Sigmoid colon (tissue), 7 donors: ENCODE data around the gene SPC25. TPM values are rescaled to one million over a fixed set of nuclear protein-coding genes. Genes with fewer than 3 reads are reported as not detected.

Experiments used
- DNase-seq: peaks from one replicate; pipeline ENCODE4 v3.0.0-alpha.2; 2019
- H3K27ac ChIP-seq, 4 donors: fragments of 200-600 bp; sonication (generic); one replicate each; pipeline ENCODE4 v1.5.1; 2016 to 2019; ENCODE audit warnings: mild to moderate bottlenecking in 1 of 4
- H3K27me3 ChIP-seq, 3 donors: fragments of 200-600 bp; sonication (generic); one replicate each; pipeline ENCODE4 v1.5.1; 2019; ENCODE audit warnings: mild to moderate bottlenecking in 1 of 3
- H3K36me3 ChIP-seq, 4 donors: fragments of 200-600 bp; sonication (generic); one replicate each; pipeline ENCODE4 v1.5.1; 2016 to 2019
- H3K4me1 ChIP-seq, 4 donors: fragments of 200-600 bp; sonication (generic); one replicate each; pipeline ENCODE4 v1.5.1; 2017 to 2019
- H3K4me3 ChIP-seq, 4 donors: fragments of 200-600 bp; sonication (generic); one replicate each; pipeline ENCODE4 v1.5.1; 2017 to 2019; ENCODE audit warnings: mild to moderate bottlenecking in 2 of 4, moderate library complexity in 1 of 4
- H3K9me3 ChIP-seq, 4 donors: fragments of 200-600 bp in 3 of 4; sonication (generic) in 3 of 4; one replicate each; pipeline versions ENCODE4 v1.5.1 to v1.6.1; 2013 to 2019
- EP300 ChIP-seq, 4 donors: sonication (generic); formaldehyde crosslinking; IDR thresholded peaks; one replicate each; pipeline ENCODE4 v1.6.1; 2017; ENCODE audit warnings: antibody characterized with exemption in 4 of 4
- POLR2A ChIP-seq, 2 donors: fragments of 450-650 bp; IDR thresholded peaks; one replicate each; pipeline ENCODE4 v1.6.1; 2016; ENCODE audit warnings: antibody characterized with exemption in 2 of 2, mild to moderate bottlenecking in 2 of 2, moderate library complexity in 2 of 2
- POLR2AphosphoS5 ChIP-seq, 4 donors: sonication (generic); formaldehyde crosslinking; IDR thresholded peaks; one replicate each; pipeline ENCODE4 v1.6.1; 2017; ENCODE audit warnings: antibody characterized with exemption in 4 of 4
- WGBS, 2 donors: extraction: QIAGEN DNeasy Blood & Tissue Kit; methylation state at CpG; one replicate each; pipeline ENCODE4 v1.1.7; 2013; 5-methylcytosine and 5-hydroxymethylcytosine counted together
- intact Hi-C: fragments of 100-400 bp; cut with DNase I; formaldehyde crosslinking; loops from one replicate; pipeline ENCODE4 v1.15.1; 2023
- polyA plus RNA-seq, 3 donors: library from polyadenylated mRNA; stranded (reverse); fragments of 200-250 nt; gene quantifications; one replicate each; pipeline ENCODE4 v1.2.3, GENCODE V29; 2013
- total RNA-seq, 4 donors: library from RNA; depleted of rRNA; stranded (reverse); fragments of >200 nt; gene quantifications; one replicate each; pipeline ENCODE4 v1.1.0, GENCODE V29; 2016
- TF ChIP-seq, protein P1 (sequence below), 4 experiments: fragments of 450-650 bp in 3 of 4; fragments of 200-600 bp in 1 of 4; IDR thresholded peaks; one replicate each; pipeline ENCODE4 v1.5.1; 2016 to 2019; ENCODE audit warnings: antibody characterized with exemption in 4 of 4, mild to moderate bottlenecking in 3 of 4, moderate library complexity in 2 of 4
- donor health status: healthy with polysubstance abuse.
- donor health status: Bipolar disorder and iron deficiency.
- donor health status: healthy.

SPC25 gene
- total and polyA plus RNA-seq, 7 donors: 0.54 to 9.0 (median 5.6) TPM; not detected in 3

DNA sequence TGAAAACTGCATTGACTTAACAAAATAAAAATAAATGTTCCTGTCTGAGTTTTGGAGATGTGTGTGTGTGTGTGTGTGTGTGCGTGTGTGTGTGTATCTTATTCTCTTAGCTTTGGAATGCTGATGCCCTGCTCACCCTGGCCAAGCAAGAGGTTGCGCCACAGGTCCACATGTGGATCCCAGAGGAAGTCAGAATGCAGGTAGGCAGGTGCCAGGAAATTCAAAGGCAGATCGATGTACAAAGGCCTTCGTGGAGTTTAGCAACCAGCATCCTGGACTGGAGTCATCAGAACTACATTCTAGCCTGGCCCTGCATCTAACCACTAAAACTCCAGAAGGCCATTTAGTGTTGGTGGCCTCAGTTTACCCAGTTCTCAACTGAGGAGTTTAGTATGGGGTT lies 23.3 kb upstream of the SPC25 start:
- DNase-seq: no peak
- intact Hi-C loops: no loop called here
- H3K9me3 ChIP-seq: no peaks in the 10 kb centered on the region
- H3K36me3 ChIP-seq: no peaks in the 10 kb centered on the region
- H3K27ac ChIP-seq: no peak overlapping the region
- H3K27me3 ChIP-seq: no peaks in the 10 kb centered on the region
- no peaks in the 10 kb centered on the region for H3K4me1 ChIP-seq
- no peak overlapping the region for H3K4me3 ChIP-seq
- WGBS, 2 donors: 87 to 89% methylated on average over 4 of the region's 4 CpGs
- TF ChIP-seq, protein P1, sequence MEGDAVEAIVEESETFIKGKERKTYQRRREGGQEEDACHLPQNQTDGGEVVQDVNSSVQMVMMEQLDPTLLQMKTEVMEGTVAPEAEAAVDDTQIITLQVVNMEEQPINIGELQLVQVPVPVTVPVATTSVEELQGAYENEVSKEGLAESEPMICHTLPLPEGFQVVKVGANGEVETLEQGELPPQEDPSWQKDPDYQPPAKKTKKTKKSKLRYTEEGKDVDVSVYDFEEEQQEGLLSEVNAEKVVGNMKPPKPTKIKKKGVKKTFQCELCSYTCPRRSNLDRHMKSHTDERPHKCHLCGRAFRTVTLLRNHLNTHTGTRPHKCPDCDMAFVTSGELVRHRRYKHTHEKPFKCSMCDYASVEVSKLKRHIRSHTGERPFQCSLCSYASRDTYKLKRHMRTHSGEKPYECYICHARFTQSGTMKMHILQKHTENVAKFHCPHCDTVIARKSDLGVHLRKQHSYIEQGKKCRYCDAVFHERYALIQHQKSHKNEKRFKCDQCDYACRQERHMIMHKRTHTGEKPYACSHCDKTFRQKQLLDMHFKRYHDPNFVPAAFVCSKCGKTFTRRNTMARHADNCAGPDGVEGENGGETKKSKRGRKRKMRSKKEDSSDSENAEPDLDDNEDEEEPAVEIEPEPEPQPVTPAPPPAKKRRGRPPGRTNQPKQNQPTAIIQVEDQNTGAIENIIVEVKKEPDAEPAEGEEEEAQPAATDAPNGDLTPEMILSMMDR (IDR thresholded peaks at IDR 0.05): no peak
- TF ChIP-seq EP300 (IDR thresholded peaks at IDR 0.05) (no peak), POLR2AphosphoS5 (IDR thresholded peaks at IDR 0.05) (no peak), POLR2A (IDR thresholded peaks at IDR 0.05) (no peak)

DNA sequence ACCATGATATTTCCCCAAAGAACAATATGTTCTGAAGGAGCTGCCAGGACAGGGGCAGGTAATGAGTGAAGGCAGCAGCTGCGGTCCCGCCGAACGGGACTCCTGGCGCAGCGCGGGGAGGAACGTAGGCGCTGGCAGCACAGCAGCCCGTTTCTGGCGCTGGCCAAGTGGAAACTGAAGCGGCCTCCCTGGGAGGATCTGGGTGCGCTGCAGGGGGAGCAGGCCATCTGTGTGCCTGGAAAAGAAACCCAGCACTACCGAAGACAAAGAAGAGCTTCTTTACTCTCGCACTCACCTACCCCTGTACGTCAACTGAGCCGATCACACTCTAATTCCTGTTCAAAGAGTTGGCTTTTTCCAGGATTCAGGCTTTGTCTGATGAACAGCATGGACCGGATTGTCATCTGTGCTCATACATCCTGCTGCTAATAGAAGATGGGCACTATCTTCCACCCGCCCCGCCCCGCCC lies 22.7 kb upstream of the SPC25 start:
- H3K9me3 ChIP-seq: no peaks in the 10 kb centered on the region
- no peaks in the 10 kb centered on the region for H3K27me3 ChIP-seq
- 18 to 37% methylated on average over 21 of the region's 21 CpGs for WGBS, 2 donors
- H3K36me3 ChIP-seq: no peaks in the 10 kb centered on the region
- peak overlapping the region in 3 of 4 donors; percentile 0 to 25 (median 8) for H3K4me3 ChIP-seq
- DNase-seq: peak; percentile 64
- no peaks in the 10 kb centered on the region for H3K4me1 ChIP-seq
- no peak overlapping the region for H3K27ac ChIP-seq
- TF ChIP-seq POLR2A (IDR thresholded peaks at IDR 0.05) (no peak), POLR2AphosphoS5 (IDR thresholded peaks at IDR 0.05) (peak in 1 of 4 donors; percentile 11), EP300 (IDR thresholded peaks at IDR 0.05) (no peak)
- TF ChIP-seq, protein P1 (IDR thresholded peaks at IDR 0.05): no peak
- intact Hi-C loops: no loop called here

DNA sequence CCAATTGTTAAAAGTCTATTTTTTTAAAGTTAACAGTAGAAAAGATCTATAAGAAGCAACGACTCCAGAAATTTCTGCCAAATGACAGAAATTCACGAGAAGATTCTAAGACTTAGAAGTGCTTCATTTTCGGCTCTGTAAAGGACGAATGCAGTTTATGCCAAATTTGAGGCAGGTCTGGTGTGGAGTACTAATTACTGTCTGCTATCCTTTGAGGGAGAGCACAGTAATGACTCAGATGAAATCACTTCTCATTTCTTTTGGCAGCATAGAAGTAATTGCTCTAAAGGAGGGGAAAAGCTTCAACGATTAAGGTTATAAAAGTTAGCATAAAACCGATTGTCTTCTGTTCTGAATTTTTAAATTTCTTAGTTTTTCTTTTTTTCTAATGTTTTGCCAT lies 22.2 kb upstream of the SPC25 start:
- H3K9me3 ChIP-seq: no peaks in the 10 kb centered on the region
- no peaks in the 10 kb centered on the region for H3K27me3 ChIP-seq
- H3K27ac ChIP-seq: no peak overlapping the region
- intact Hi-C loops: no loop called here
- peak overlapping the region in 3 of 4 donors; percentile 0 to 25 (median 8) for H3K4me3 ChIP-seq
- no peak for DNase-seq
- TF ChIP-seq EP300 (IDR thresholded peaks at IDR 0.05) (no peak), POLR2AphosphoS5 (IDR thresholded peaks at IDR 0.05) (no peak), POLR2A (IDR thresholded peaks at IDR 0.05) (no peak)
- TF ChIP-seq, protein P1 (IDR thresholded peaks at IDR 0.05): no peak
- H3K4me1 ChIP-seq: no peaks in the 10 kb centered on the region
- WGBS, 2 donors: 46 to 61% methylated on average over 6 of the region's 6 CpGs
- no peaks in the 10 kb centered on the region for H3K36me3 ChIP-seq

DNA sequence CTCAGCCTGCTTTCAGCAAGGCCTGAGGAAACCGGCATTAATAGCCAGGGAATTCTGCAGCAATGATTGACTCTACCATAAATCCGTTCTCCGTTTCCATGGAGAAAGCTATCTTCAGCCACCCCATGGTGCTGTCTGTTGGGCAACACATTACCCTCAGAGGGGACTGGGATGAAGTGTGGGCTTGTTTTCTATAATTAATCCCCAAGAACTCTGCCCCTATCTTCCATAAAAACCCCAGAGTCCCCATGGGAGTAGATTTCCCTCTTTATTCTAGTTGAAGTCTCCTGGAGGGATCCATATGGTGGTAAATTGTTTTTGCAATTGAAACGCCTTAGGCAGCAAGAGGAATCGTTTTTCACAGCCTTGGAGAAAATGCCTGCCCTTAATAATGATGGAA lies 20.1 kb upstream of the SPC25 start:
- H3K9me3 ChIP-seq: no peaks in the 10 kb centered on the region
- no peak overlapping the region for H3K4me3 ChIP-seq
- no peaks in the 10 kb centered on the region for H3K4me1 ChIP-seq
- TF ChIP-seq EP300 (IDR thresholded peaks at IDR 0.05) (no peak), POLR2AphosphoS5 (IDR thresholded peaks at IDR 0.05) (no peak), POLR2A (IDR thresholded peaks at IDR 0.05) (no peak)
- TF ChIP-seq, protein P1 (IDR thresholded peaks at IDR 0.05): no peak
- no peaks in the 10 kb centered on the region for H3K36me3 ChIP-seq
- intact Hi-C loops: no loop called here
- no peaks in the 10 kb centered on the region for H3K27me3 ChIP-seq
- H3K27ac ChIP-seq: no peak overlapping the region
- no peak for DNase-seq
- WGBS, 2 donors: 85% methylated on average over 5 of the region's 5 CpGs
